Anterior cingulate cortex (tissue), 58 donors: ENCODE data around the gene LRRC46.
A peak's percentile ranks its signal among the peaks of the same experiment; 100 is the strongest.

Source experiments
- DNase-seq, 58 donors: peaks; one replicate each; lab custom pipeline; 2025; lab: John Stamatoyannopoulos, UW

LRRC46 gene

GRCh38 chr17:47822785-47823184 is 8.7 kb upstream of the LRRC46 start:
- no peak for DNase-seq

GRCh38 chr17:47823519-47823918 is 8.0 kb upstream of the LRRC46 start:
- no peak for DNase-seq

- DNase-seq = no peak
Observed at GRCh38 chr17:47829870-47830269, 1.6 kb upstream of the LRRC46 start.

DNA sequence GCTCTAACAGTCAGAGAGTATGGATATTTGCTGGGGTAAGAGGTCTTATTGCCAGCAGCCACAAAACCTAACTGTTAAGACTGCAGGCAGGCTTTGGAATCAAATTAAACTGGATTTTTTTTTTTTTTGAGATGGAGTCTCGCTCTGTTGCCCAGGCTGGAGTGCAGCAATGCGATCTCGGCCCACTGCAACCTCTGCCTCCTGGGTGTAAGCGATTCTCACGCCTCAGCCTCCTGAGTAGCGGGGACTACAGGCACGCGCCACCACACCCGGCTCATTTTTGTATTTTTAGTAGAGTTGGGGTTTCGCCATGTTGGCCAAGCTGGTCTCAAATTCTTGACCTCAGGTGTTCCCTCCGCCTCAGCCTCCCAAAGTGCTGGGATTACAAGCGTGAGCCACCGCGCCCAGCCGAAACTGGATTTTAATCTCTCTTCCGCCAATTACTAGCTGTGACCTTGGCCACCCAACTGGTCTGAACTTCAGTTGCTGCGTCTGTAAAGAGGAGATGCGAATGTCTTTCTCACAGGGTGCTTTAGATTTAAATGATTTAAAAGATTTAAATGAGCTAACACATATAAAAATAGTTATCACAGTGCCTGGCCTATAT is 971 bp upstream of the LRRC46 start:
- DNase-seq = no peak

- DNase-seq = peak in 7 of 58 donors; percentile 6 to 52 (median 17)
Observed at GRCh38 chr17:47831934-47832327, 461 bp downstream of the LRRC46 start.

- DNase-seq = no peak
Observed at GRCh38 chr17:47834756-47835155, 3.3 kb downstream of the LRRC46 start.

DNA sequence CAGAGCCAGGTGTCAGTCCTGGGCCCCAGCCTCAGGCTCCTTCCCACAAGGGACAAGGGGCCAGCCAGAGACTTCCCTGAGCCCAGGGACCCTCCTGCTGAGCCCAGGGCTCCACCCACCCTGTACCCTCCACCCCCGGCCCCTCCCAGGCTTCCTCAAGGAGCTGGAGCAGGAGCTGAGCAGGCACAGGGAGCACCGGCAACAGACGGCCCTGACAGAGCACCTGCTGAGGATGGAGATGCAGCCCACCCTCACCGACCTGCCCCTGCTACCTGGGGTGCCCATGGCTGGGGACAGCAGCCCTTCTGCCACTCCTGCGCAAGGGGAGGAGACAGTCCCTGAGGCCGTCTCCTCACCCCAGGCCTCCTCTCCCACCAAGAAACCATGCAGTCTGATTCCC is 5.1 kb downstream of the LRRC46 start:
- no peak for DNase-seq

GRCh38 chr17:47837401-47838039 is 6.0 kb downstream of the LRRC46 start:
- no peak for DNase-seq

- DNase-seq = no peak
Observed at GRCh38 chr17:47838636-47839035, 7.2 kb downstream of the LRRC46 start.

DNA sequence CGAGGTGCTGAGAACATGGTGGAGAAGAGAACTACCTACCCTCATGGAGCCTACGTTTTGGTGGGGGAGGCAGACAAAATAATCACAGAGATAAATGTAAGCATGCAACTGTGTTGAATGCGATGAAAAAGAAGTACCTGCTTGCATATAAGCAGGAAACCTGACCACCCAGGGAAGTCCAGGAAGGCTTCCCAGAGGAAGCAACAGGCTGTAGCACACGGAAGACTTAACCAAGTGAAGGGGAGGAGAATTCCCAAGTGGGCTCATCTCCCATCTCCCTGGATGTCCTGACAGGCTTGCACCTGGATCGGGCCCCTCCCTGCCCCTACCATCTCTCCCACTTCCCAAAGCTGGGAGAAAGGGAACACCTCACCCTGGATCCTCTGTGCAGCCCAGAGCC is 7.6 kb downstream of the LRRC46 start:
- DNase-seq = no peak

- DNase-seq = no peak
Observed at GRCh38 chr17:47840001-47840741, 8.7 kb downstream of the LRRC46 start.

GRCh38 chr17:47840742-47841487 is 9.4 kb downstream of the LRRC46 start, which contains the start of gene SCRN2:
Gene SCRN2, minus strand, starts transcription at chr17:47841273. Its CDS starts 430 bp downstream, at chr17:47840843.
- peak in 57 of 58 donors; percentile 27 to 90 (median 77) for DNase-seq

DNA sequence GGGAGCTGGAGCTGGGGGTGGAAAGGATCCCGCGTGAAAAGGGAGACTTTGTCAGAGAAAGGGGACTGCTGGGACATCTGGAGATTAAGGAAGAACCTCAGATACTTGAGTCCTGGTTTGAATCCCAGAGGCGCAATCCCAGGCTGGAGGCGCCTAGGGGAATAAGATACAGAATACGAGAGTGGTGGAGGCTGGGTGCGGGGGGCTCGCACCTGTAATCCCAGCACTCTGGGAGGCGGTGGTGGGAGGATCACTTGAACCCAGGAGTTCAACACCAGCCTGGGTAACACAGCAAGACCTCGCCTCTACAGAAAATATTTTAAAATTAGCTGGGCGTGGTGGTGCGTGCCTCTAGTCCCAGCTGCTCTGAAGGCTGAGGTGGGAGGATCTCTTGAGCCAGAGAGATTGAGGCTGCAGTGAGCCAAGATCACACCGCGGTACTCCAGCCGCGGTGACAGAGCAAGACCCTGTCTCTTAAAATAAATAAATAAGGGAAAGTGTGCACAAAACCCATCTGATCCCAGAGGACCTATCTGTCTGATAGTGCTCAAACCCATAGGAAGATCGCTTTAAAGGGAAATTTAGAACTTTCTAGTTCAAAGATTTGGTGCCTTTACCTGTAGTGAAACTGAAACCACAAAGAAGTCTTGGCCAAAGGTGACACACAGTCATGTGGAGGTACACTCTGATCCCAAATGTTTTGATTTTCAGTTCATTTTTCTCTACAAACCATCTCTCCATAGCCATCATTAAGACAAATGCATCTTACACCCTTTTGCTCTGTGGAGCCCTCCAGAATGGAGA is 10.2 kb downstream of the LRRC46 start:
- peak in 1 of 58 donors; percentile 16 for DNase-seq

GRCh38 chr17:47843391-47843730 is 11.9 kb downstream of the LRRC46 start:
- DNase-seq = no peak

DNA sequence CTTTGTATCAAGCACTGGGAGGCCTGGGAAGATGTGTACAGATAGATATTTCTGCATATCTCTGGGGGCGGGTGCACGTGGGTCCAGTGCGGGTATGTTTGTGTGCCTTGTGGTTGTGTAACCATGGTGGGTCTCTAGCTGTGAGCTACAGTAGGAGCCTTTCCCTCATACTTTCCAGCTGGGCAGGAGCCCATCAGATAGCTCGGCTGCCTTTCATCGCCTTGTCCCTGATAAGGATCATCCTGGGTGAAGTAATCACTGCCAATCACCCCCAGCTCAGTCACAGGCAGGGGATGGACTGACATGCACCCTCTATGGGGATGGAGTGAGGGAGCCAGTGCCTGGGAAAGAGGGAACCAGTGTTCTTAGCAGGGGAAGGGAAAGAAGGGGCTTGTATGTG is 12.8 kb downstream of the LRRC46 start:
- no peak for DNase-seq

- DNase-seq = no peak
Observed at GRCh38 chr17:47844814-47845715, 13.6 kb downstream of the LRRC46 start.

GRCh38 chr17:47845716-47846075 is 14.2 kb downstream of the LRRC46 start:
- no peak for DNase-seq

GRCh38 chr17:47846716-47847340 is 15.4 kb downstream of the LRRC46 start:
- DNase-seq = no peak
